NCI-H1092 treated with DMSO at 0.1 percent for 48 hours (cell line): ENCODE results near the gene TAF4B.
A peak's percentile ranks its signal among the peaks of the same experiment; 100 is the strongest.
"Not testable (repeated sequence)": the region's sequence is repeated elsewhere in the genome, so short reads cannot be mapped to it uniquely, and the experiment has no call there.

Experiments
- DNase-seq: peaks from one replicate; lab custom pipeline; 2025; lab: John Stamatoyannopoulos, UW

TAF4B gene

GRCh38 chr18:26226229-26227050 is at the start of gene TAF4B:
Gene TAF4B, plus strand, starts transcription at chr18:26226445. Its CDS starts 489 bp downstream, at chr18:26226934.
- peak; percentile 80 for DNase-seq

- DNase-seq, result no peak
Observed at GRCh38 chr18:26181343-26181826, 44.9 kb upstream of the TAF4B start.

GRCh38 chr18:26183395-26184112 is 42.7 kb upstream of the TAF4B start:
- DNase-seq, result no peak

GRCh38 chr18:26185267-26185666 is 41.0 kb upstream of the TAF4B start:
- DNase-seq, result no peak

- DNase-seq, result no peak
Observed at GRCh38 chr18:26190506-26190905, 35.7 kb upstream of the TAF4B start.

- no peak for DNase-seq
Observed at GRCh38 chr18:26192233-26192632, 34.0 kb upstream of the TAF4B start.

GRCh38 chr18:26196605-26197004 is 29.6 kb upstream of the TAF4B start:
- no peak for DNase-seq

GRCh38 chr18:26202001-26202400 is 24.2 kb upstream of the TAF4B start:
- DNase-seq, result not testable (repeated sequence)

GRCh38 chr18:26205318-26205717 is 20.9 kb upstream of the TAF4B start:
- DNase-seq, result no peak

GRCh38 chr18:26206488-26206887 is 19.8 kb upstream of the TAF4B start:
- DNase-seq, result no peak

- no peak for DNase-seq
Observed at GRCh38 chr18:26207937-26208336, 18.3 kb upstream of the TAF4B start.

GRCh38 chr18:26208977-26209376 is 17.3 kb upstream of the TAF4B start:
- no peak for DNase-seq

- DNase-seq, result no peak
Observed at GRCh38 chr18:26210147-26210546, 16.1 kb upstream of the TAF4B start.

GRCh38 chr18:26215247-26215970 is 10.8 kb upstream of the TAF4B start:
- no peak for DNase-seq

GRCh38 chr18:26225022-26225693 is 1.1 kb upstream of the TAF4B start:
- DNase-seq, result no peak

GRCh38 chr18:26225915-26226228 is 373 bp upstream of the TAF4B start:
- DNase-seq, result no peak

- peak; percentile 39 for DNase-seq
Observed at GRCh38 chr18:26227051-26227670, 916 bp downstream of the TAF4B start.

GRCh38 chr18:26228562-26229260 is 2.5 kb downstream of the TAF4B start:
- no peak for DNase-seq

- no peak for DNase-seq
Observed at GRCh38 chr18:26230497-26230896, 4.3 kb downstream of the TAF4B start.

- no peak for DNase-seq
Observed at GRCh38 chr18:26233208-26233607, 7.0 kb downstream of the TAF4B start.

GRCh38 chr18:26237363-26237762 is 11.1 kb downstream of the TAF4B start:
- DNase-seq, result not testable (repeated sequence)
